ENCODE results near the gene DAPK1. TPM values are rescaled to one million over a fixed set of nuclear protein-coding genes. Genes with fewer than 3 reads are reported as not detected.

DAPK1 gene
- polyA plus RNA-seq, 2 of the 4 experiments (the other 2 are of a cell fraction): 55.2 to 67.2 TPM

DNA sequence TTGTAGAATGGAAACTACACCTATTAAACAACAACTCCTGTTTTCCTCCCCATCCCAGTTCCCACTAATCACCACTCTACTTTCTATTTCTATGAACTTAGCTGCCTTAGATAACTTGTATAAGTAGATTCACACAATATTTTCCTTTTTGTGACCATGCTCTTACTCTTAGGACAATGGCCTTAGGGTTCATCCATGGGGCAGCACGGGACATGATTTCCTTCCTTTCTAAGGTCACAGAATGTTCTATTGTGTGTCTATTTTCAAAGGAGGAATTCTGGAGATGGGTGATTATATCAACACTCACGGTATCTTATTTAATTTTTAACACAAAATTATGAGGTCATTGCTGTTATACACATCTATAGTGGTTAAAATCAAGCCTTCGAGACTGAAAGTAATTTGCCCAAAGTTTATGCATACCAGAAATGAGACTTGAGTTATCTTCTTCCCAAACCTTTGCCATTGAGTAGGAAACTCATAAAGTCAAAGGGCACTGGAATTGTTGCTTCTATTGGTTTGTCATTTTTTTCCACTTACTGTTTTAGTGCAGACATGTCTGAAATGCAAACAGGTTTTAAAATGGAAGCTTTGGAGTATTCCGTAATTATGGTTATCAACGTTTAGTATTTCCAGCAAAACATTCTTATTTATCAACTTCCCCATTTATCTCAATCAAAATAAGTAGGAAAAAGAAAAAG is 251.8 kb downstream of the DAPK1 start (continued):
- no peak for TF ChIP-seq CHD4 (IDR thresholded peaks at IDR 0.05; ENCODE audit: borderline replicate concordance)

DNA sequence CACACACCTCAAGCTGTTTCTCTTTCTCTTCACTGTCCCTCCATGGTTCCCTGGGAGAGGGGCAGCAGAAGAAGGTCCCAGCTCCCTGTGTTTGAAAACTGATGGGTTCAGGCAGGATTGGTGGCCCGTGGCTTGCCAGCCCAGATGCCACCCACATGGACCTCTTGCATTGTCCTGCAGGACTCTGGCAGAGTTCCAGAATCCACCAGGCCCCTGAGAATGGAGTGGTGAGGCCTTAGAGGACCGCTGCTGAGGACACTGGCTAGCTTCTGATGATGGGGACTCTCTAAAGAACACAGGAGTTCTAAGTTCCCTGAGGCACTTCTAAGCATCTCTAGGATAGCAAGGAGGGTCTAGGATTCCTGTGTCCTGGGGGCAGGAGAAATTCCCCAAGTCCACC is 253.1 kb downstream of the DAPK1 start:
- TF ChIP-seq CHD2 (IDR thresholded peaks at IDR 0.05; ENCODE audit: low read length, partially characterized antibody) (no peak), NR3C1 (IDR thresholded peaks at IDR 0.05) (no peak), RCOR1 (IDR thresholded peaks at IDR 0.05; ENCODE audit: low read depth, low read length) (no peak), ZC3H11A (IDR thresholded peaks at IDR 0.05) (no peak), TP53 (CRISPR knock-in tag; IDR thresholded peaks at IDR 0.05) (no peak), EHMT2 (IDR thresholded peaks at IDR 0.05; ENCODE audit: low read depth) (no peak), RAD21 (conservative IDR thresholded peaks at IDR 0.05 in 1 of 2, IDR thresholded peaks at IDR 0.05 in 1 of 2) (no peak), CHD4 (IDR thresholded peaks at IDR 0.05; ENCODE audit: borderline replicate concordance) (no peak), ZSCAN20 (CRISPR knock-in tag; IDR thresholded peaks at IDR 0.05) (no peak)
- TF ChIP-seq, protein P1, sequence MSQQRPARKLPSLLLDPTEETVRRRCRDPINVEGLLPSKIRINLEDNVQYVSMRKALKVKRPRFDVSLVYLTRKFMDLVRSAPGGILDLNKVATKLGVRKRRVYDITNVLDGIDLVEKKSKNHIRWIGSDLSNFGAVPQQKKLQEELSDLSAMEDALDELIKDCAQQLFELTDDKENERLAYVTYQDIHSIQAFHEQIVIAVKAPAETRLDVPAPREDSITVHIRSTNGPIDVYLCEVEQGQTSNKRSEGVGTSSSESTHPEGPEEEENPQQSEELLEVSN (IDR thresholded peaks at IDR 0.05; ENCODE audit: borderline replicate concordance, low read depth): no peak
- TF ChIP-seq, protein P2, sequence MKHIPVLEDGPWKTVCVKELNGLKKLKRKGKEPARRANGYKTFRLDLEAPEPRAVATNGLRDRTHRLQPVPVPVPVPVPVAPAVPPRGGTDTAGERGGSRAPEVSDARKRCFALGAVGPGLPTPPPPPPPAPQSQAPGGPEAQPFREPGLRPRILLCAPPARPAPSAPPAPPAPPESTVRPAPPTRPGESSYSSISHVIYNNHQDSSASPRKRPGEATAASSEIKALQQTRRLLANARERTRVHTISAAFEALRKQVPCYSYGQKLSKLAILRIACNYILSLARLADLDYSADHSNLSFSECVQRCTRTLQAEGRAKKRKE (CRISPR knock-in tag; IDR thresholded peaks at IDR 0.05; ENCODE audit: low read depth): no peak
- TF ChIP-seq, protein P3, sequence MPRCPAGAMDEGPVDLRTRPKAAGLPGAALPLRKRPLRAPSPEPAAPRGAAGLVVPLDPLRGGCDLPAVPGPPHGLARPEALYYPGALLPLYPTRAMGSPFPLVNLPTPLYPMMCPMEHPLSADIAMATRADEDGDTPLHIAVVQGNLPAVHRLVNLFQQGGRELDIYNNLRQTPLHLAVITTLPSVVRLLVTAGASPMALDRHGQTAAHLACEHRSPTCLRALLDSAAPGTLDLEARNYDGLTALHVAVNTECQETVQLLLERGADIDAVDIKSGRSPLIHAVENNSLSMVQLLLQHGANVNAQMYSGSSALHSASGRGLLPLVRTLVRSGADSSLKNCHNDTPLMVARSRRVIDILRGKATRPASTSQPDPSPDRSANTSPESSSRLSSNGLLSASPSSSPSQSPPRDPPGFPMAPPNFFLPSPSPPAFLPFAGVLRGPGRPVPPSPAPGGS (IDR thresholded peaks at IDR 0.05): no peak
- no peak overlapping the region for H3K27ac ChIP-seq
- DNase-seq (ENCODE audit: low read depth in 1 of 2, low spot score in 1 of 2): no peak
- POLR2A ChIA-PET: no interaction called here
- H3K4me3 ChIP-seq: no peak overlapping the region
- no peaks in the 10 kb centered on the region for H3K4me1 ChIP-seq
- CTCF ChIA-PET: interaction anchor here (1.3 kb wide), 1 partner anchor 61 kb away, joined by 5 read pairs; no protein-coding TSS in a partner anchor
- 0 out of 3 replicates have a peak, but pooled peaks cover 3% of the 10 kb centered on the region for H3K9me3 ChIP-seq
- FAIRE-seq: no peak
- 33% methylated on average over 1 of the region's 2 CpGs for WGBS (ENCODE audit: missing lambda C conversion rate)
- H3K4me2 ChIP-seq: no peak overlapping the region
- ATAC-seq: no peak

DNA sequence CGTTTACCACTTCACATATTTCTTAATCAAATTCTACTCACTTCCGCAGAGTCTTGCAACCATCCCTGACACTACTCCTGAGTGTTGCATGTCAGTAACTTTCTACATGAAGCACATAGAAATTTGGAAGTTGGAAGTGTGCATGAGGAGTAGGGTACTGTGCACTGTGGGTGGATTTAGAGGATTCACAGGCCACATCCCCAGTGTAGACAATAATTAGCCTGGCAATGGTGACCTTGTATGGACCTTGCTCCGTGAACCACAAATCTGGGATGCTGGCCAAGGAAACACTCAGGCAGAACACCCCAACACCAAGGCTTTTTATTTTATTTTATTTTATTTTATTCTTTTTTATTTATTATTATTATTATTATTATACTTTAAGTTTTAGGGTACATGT is 253.8 kb downstream of the DAPK1 start:
- Histone ChIP-seq H3K9me3 (0 out of 3 replicates have a peak, but pooled peaks cover 3% of the 10 kb centered on the region), H3K4me2 (no peak overlapping the region), H3K27ac (no peak overlapping the region), H3K4me3 (no peak overlapping the region), H3K4me1 (no peaks in the 10 kb centered on the region)
- no peak for ATAC-seq
- no peak for FAIRE-seq
- no peak for DNase-seq (ENCODE audit: low read depth in 1 of 2, low spot score in 1 of 2)
- POLR2A ChIA-PET: no interaction called here
- CTCF ChIA-PET: no interaction called here
- TF ChIP-seq, protein P4, sequence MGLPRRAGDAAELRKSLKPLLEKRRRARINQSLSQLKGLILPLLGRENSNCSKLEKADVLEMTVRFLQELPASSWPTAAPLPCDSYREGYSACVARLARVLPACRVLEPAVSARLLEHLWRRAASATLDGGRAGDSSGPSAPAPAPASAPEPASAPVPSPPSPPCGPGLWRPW (IDR thresholded peaks at IDR 0.05): no peak
- TF ChIP-seq, protein P5, sequence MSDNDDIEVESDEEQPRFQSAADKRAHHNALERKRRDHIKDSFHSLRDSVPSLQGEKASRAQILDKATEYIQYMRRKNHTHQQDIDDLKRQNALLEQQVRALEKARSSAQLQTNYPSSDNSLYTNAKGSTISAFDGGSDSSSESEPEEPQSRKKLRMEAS (IDR thresholded peaks at IDR 0.05): no peak
- no peak for TF ChIP-seq FOSL2 (IDR thresholded peaks at IDR 0.05)
- TF ChIP-seq FOSL2 (CRISPR knock-in tag; IDR thresholded peaks at IDR 0.05): no peak
- no peak for TF ChIP-seq JUNB (IDR thresholded peaks at IDR 0.05)
- TF ChIP-seq CEBPB (IDR thresholded peaks at IDR 0.05): no peak
- TF ChIP-seq CBX2 (IDR thresholded peaks at IDR 0.05; ENCODE audit: borderline replicate concordance, low read depth): no peak
- TF ChIP-seq, protein P1 (IDR thresholded peaks at IDR 0.05; ENCODE audit: borderline replicate concordance, low read depth): no peak
- TF ChIP-seq RNF2 (IDR thresholded peaks at IDR 0.05; ENCODE audit: borderline replicate concordance, low read depth): no peak
- 60% methylated on average over 3 of the region's 3 CpGs for WGBS (ENCODE audit: missing lambda C conversion rate)

All from A549 (cell line).